Transverse colon (tissue), 3 donors: ENCODE measurements around the gene MS4A12.

Experiments
- EP300 ChIP-seq: sonication (generic); formaldehyde crosslinking; IDR thresholded peaks from one replicate; pipeline ENCODE4 v1.6.1; 2017; ENCODE audit warnings: antibody characterized with exemption, low read depth
- POLR2A ChIP-seq: fragments of 450-650 bp; IDR thresholded peaks from one replicate; pipeline ENCODE4 v1.6.1; 2016; ENCODE audit warnings: antibody characterized with exemption, mild to moderate bottlenecking, moderate library complexity
- TF ChIP-seq, protein P1 (sequence below), 5 experiments: fragments of 200-600 bp in 3 of 5; fragments of 450-650 bp in 2 of 5; sonication (generic) in 3 of 5; IDR thresholded peaks; 1 replicate in 2 of 5; 2 replicates in 3 of 5; pipeline ENCODE4 v1.5.1; 2016 to 2017; ENCODE audit warnings: antibody characterized with exemption in 5 of 5, inconsistent platforms in 3 of 5, mild to moderate bottlenecking in 2 of 5, moderate library complexity in 1 of 5

DNA sequence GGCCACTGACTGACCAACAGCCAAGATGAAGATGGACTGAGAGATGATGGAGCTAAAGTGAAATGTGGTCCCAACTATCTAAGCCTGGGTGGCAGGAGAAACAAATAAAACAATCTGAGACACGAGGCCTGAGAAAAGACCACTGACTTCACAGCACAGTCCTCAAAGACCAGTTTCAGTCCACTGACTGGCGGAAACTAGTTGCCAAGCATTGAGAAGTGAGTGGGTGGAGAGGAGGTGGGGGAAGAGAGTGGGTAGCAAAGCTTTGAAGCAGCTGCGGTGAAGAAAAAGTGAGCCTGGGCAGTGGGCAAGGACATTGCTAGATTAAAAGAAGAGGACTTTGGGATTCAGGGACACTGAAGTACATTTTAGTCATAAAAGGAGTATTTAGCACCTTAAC, 35.0 kb upstream of the MS4A12 start:
- no peak for TF ChIP-seq POLR2A
- TF ChIP-seq, protein P1, sequence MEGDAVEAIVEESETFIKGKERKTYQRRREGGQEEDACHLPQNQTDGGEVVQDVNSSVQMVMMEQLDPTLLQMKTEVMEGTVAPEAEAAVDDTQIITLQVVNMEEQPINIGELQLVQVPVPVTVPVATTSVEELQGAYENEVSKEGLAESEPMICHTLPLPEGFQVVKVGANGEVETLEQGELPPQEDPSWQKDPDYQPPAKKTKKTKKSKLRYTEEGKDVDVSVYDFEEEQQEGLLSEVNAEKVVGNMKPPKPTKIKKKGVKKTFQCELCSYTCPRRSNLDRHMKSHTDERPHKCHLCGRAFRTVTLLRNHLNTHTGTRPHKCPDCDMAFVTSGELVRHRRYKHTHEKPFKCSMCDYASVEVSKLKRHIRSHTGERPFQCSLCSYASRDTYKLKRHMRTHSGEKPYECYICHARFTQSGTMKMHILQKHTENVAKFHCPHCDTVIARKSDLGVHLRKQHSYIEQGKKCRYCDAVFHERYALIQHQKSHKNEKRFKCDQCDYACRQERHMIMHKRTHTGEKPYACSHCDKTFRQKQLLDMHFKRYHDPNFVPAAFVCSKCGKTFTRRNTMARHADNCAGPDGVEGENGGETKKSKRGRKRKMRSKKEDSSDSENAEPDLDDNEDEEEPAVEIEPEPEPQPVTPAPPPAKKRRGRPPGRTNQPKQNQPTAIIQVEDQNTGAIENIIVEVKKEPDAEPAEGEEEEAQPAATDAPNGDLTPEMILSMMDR (IDR thresholded peaks at IDR 0.05): no peak
- no peak for TF ChIP-seq EP300
